MM.1S (cell line): ENCODE measurements around the gene OR51B5.

Experiments
- CTCF ChIP-seq: fragments of 300-600 bp; sonication (generic); IDR thresholded peaks from 2 replicates; pipeline ENCODE4 v1.5.1; 2016; ENCODE audit warnings: antibody characterized with exemption, low read length, mixed read lengths
- EZH2phosphoT487 ChIP-seq: fragments of 300-600 bp; sonication (generic); IDR thresholded peaks from 2 replicates; pipeline ENCODE4 v1.6.1; 2018; ENCODE audit warnings: antibody characterized with exemption, low read length

- TF ChIP-seq EZH2phosphoT487 = no peak
- no peak for TF ChIP-seq CTCF
Observed at GRCh38 chr11:5362017-5362625, 18.8 kb upstream of the OR51B5 start.
